Activated CD8-positive, alpha-beta memory T cell treated with anti-CD3 and anti-CD28 coated beads, Interleukin-2, amount 50 U/mL, for 4 hours (primary cell): ENCODE results near the gene GPR62.
"Not testable (repeated sequence)": the region's sequence is repeated elsewhere in the genome, so short reads cannot be mapped to it uniquely, and the experiment has no call there.

Experiments used
- DNase-seq: peaks from one replicate; pipeline ENCODE4 v3.0.0-alpha.2; 2020

The GPR62 gene, protein sequence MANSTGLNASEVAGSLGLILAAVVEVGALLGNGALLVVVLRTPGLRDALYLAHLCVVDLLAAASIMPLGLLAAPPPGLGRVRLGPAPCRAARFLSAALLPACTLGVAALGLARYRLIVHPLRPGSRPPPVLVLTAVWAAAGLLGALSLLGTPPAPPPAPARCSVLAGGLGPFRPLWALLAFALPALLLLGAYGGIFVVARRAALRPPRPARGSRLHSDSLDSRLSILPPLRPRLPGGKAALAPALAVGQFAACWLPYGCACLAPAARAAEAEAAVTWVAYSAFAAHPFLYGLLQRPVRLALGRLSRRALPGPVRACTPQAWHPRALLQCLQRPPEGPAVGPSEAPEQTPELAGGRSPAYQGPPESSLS

DNA sequence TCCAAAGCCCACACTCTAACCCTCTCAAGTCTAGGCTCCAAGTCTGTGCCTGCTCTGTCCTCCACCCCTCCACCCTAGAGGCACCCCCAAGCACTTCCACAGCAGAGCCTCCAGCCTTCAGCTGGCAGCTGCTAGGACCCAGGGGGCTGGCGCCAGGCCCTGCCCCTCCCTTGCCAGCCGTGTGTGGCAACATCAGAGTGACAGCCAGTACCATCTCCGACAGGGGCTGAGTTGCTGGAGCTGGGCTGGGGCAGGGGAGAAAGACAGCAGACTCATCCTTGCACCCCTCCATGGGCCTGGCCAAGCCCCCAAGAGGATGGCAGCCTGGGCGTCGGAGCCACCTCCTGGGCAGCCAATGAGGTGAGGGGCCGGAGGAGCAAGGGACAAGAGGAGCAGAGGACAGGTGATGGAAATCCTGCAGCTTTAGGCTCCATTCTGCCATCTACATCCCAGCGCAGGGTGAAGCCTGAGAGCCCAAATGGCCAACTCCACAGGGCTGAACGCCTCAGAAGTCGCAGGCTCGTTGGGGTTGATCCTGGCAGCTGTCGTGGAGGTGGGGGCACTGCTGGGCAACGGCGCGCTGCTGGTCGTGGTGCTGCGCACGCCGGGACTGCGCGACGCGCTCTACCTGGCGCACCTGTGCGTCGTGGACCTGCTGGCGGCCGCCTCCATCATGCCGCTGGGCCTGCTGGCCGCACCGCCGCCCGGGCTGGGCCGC lies at the start of gene GPR62:
TSS of gene GPR62 (plus strand) at position 207 of the 718 bp plus-strand sequence. CDS start at position 479, 272 bp downstream.
- DNase-seq = no peak

DNA sequence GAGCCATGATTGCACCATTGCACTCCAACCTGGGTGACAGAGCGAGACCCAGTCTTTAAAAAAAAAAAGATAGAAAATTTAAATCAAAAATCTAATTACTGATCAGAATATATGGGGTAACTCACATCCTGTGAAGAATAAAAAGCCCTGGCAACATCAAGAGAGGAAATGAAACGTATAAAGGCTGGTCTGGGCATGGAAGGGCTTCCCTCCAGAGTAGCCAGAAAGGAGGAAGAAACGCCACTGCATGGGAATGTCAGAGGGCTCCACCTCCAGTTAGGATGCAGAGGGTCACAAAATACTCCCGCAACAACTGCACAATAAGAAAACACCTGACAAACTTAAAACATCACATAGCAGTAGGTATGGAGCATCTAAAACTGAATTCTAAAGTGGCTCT lies 47.2 kb upstream of the GPR62 start:
- DNase-seq = no peak

DNA sequence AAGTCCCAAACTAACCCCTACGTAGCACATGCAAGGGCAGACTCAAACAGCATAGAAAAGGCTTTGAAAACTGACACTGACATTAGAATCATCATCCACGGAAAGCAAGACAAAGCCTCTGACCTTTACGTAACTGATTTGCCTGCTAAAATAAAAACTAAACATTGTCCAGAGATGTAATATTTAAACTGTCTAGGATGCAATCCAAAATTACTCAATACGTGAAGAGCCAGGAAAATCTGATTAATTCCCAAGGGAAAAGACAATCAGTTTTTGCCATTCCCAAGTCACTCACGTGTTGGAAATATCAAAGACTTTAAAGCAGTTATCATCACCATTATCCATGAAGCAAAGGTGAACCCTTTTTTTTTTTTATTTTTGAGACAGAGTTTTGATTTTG lies 38.8 kb upstream of the GPR62 start:
- no peak for DNase-seq

DNA sequence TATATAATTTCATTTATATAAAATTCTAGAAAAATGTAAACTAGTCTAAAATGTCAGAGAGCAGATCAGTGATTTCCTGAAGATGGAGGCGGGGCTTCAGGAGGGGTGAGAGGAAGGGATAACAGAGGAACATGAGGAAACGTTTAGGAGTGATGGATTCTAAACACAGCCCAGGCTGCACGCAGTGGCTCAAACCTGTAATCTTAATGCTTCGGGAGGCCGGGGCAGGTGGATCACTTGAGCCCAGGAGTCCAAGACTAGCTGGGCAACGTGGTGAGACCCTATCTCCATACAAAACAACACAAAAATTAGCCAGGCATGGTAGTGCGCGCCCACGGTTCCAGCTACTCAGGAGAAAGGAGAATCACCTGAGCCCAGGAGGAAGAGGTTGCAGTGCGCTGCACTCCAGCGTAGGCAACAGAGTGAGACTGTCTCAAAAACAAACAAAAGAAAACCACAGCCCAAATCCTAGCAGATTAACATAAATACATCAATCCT lies 34.1 kb upstream of the GPR62 start:
- no peak for DNase-seq

DNA sequence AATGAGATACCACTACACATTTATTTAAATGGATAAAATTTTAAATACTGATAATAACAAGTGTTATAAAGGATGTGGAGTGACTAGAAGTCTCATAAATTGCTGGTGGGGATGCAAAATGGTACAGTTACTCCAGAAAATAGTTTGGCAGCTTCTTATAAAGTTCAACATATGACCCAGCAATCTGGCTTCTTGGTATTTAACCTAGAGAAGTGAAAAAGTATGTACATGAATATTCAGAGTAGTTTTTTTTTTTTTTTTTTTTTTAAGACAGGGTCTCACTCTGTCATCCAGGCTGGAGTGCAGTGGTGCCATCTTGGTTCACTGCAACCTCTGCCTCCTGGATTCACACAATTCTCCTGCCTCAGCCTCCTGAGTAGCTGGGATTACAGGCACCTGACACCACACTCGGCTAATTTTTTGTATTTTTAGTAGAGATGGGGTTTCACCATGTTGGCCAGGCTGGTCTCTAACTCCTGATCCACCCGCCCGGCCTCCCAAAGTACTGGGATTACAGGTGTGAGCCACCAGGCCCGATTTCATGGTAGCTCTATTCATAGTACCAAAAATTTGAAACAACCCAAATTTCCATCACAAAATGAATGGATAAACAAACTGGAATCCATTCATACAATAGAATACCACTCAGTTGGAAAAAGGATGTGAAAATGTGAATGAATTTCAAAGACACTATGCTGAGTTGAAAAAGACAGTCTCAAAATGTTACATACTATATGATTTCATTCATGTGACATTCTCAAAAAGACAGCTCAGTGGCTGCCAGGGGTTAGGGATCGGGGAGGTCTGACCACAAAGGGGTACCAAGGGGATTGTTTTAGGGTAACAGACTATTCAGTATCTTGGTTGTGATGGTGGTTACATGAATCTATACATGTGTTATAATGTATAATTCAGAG lies 27.9 kb upstream of the GPR62 start:
- DNase-seq = no peak

DNA sequence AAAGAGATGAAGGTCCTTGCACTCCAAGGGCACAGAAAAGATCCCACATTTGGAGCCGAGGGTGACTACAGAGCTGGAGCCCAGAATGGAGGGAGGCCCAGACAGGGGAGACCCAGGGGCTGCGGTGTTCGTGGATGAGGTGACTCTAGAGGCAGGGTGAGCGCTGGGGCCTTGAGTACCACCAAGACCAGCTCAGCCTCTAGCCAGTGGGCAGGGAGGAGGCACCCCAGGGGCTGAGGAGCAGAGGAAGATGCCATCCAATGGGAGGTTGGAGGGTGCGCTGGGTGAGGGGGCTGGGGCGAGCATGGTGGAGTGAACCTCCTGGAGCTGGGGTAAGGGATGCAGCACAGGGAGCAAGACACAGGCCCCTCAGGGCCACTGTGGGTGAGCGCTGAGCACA lies 26.7 kb upstream of the GPR62 start:
- DNase-seq = no peak

DNA sequence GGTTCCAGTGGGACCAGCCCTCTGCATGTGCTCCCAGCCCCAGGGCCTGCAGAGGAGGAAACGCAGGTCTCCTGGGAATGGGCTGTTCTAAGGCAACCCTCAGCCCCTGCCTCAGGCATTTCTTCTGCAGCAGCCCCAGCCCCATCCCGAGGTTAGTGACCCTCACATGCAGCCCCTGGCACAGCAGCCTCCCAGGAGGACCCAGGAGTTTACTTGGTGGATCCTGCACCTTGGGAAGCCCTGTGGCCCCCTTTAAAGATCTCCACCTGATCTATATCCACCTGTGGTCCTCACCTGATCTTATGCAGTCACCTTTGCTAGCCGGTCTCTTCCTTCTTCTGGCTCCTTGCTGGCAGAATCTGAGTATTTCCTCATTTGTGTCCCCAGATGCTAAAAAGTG lies 26.2 kb upstream of the GPR62 start:
- DNase-seq = not testable (repeated sequence)

DNA sequence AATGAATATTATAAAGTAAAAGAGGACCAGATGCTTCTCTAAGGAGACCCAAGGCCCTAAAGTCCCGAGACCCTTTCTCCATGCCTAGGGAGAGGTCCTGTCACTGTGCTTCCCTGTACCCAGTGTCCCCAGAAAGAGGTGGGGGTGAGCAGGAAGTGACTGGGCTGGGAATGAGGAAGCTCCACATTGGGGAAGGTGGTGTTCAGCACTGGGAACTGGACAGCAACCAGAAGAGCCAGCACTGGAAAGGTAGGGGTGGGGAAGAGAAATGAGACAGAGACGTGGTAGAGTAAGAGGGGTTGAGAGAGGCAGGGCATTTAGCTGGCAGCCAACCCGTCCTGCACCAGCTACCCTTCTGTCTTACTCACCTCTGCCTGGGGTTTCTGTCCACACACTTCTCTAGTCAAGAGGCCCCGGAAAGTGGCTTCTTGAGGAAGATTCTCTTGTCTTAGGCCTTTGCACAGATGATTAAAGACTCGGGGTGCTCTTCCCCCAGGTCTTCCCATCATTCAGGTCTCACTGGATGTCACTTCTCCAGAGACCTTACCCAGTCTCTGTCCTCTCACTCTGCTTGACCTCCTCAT lies 25.7 kb upstream of the GPR62 start:
- no peak for DNase-seq

DNA sequence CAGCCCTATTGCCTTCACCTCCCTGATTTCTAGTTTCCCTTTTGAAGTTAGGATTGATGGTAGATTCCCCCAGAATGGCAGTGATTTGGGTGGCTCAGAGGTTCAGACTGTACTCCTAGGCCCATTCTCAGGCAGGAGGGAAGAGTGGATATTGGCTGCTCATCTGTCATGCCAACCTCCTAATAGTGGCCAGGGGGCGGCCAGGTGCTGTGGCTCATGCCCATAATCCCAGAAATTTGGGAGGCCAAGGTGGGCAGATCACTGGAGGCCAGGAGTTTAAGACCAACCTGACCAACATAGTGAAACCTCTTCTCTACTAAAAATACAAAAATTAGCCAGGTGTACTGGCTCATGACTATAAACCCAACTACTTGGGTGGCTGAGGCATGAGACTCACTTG lies 24.7 kb upstream of the GPR62 start:
- no peak for DNase-seq

DNA sequence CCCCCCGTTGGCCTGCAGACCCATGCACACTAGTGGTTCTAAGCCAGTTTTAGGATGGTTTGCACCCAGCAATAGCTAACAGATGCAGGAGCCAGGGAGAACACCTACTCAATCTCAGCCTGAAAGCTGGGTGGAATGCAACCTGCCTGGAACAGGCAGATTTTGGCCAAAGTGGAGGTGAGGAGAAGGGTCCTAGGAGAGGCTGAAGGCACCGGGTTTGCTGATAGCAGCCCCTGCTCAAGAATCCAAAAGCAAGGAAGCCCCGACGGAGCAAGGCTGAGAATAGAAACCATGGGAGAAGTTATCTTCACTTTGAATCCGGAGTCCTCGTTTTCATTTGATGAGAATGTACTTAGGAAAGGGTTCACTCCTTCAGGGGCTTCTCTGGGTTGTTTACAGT lies 23.4 kb upstream of the GPR62 start:
- DNase-seq = no peak

DNA sequence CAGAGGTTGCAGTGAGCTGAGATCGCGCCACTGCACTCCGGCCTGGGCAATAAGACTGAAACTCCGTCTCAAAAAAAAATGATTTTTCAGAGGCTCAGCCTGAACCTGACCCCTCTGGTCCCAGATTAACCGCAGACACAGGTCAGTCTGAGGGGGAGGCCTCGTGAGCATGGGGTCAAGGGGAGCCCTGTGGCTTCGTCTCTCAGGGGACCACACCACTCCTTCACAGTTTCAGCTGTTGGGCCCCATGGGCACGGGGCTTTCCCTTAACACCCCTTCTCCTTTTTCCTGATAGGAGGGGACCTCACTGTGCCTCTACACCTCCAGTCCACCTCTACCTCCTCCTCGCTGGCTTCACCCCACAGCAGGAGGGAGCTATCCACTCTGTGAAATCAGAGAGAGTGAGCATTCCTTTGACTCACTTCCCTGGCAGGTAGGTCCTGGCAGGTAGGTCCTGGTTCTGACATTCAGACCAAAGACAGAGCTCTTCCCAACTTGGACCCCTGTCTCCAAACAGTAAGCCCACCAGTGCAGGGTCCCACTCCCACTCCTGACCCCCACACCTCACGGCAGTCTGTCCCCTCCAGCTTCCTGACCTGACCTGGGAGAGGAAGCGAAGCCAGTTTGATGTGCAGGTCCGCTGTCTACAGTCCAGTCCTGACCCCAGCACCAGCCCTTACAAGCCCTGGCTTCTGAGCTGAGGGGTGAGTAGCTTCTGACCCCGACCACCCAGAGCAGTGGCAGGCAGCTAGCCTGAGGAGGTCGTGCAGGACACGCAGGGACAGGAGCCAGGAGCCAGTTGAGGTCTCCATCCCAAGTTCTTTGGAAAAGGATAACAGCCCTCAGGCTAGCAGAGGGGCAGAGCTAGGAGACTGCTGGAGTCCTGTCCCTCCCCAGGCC lies 22.5 kb upstream of the GPR62 start:
- no peak for DNase-seq

DNA sequence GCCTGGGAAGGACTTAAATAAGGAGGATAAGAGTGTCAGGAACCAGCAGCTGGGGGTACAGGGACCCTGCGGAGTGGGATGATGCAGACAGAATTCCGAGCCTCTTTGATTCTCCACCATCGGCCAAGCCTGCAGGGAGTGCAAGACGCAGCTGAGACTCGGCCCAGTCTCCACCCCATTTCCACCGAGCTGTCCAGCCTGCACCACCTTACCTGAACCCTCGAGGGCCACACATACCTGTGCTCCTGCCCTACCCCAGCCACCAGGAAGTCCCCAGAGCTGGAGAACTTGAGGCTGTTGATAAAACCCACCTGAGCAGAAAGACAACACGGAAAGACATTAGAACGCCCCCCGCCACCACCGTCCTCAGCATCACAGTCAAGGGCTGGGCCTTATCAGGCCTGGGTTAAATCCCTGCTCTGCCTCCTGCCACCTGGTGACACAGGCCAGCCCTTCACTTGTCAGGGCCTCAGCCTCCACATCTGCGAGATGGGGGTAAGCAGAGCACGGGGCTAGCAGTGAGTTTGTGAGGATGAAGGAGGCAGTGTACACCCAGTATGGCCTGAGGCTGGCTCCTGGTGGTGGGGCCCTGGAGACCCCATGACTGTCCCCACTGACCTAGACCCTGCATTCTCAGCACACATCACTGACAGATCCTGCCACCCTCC lies 21.6 kb upstream of the GPR62 start:
- no peak for DNase-seq

DNA sequence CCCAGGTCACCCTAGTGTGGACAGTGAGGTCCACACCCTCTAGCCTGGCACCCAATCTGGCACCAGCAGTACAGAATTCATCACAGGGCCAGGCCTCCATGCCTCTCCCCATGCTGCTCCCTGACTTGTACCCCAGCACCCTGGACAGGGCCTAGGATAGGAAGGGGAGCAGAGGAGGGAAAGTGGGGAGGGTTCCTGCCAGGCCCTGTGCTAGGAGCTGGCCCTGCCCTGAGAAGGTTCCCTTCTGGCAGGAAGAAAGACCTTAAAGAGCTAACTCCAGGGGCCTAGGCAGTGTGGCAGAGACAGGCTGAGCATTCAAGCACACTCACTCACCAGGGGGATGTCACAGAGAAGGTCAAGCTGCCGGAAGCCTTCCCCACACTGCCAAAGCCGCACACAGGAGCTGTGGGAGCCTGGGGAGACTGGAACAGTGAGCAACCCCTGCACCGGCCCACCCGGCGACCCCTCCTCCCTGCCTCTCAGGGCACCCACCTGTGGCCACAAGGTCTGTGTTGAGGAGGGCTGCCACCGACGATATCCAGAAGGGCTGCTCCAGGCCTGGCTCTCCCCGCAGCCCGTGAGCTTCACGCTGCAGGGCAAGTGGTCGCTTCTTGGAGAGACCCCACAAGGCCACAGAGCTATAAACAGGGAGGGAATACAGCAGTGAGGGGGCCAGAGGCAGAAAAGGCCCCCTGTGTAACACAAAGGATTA lies 20.9 kb upstream of the GPR62 start:
- DNase-seq = no peak

DNA sequence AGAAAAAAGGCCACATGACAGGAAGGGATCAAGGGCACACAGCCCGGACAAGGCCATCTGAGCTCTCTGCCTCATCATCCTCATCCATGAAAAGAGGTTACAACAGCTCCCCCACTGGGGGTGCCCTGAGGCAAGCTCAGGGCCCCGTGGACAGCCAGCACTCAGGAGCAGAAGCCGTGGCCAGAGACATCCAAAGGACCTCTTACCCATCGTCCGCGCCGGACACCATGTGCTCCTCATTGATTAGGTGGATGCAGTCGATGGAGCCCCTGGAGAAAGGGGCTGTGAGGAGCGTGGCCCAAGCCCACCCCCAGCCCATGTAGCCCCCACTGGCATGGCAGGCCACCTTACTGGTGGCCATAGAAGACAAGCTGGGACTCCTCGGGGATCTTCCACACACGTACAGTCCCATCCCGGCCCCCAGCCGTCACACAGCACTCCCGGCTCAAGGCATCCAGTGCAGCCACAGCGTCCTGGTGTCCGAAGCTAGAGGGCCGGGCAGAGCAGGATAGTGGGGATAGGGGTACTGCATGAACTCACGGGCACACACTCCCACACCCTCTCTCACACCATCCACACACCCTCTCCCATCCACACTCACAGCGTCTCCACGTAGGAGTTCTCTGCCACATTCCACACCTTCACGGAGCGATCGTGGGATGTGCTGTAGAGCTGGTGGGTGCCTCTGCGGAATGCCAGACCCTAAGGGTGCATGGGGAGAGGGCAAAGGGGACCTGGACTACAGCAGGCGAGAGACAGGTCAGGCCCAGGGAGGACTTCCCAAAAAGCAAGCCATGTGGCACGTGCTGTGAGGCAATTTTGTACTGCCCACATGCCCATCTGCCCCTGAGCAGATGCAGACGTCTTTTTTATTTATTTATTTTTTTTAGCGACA lies 19.9 kb upstream of the GPR62 start:
- no peak for DNase-seq

DNA sequence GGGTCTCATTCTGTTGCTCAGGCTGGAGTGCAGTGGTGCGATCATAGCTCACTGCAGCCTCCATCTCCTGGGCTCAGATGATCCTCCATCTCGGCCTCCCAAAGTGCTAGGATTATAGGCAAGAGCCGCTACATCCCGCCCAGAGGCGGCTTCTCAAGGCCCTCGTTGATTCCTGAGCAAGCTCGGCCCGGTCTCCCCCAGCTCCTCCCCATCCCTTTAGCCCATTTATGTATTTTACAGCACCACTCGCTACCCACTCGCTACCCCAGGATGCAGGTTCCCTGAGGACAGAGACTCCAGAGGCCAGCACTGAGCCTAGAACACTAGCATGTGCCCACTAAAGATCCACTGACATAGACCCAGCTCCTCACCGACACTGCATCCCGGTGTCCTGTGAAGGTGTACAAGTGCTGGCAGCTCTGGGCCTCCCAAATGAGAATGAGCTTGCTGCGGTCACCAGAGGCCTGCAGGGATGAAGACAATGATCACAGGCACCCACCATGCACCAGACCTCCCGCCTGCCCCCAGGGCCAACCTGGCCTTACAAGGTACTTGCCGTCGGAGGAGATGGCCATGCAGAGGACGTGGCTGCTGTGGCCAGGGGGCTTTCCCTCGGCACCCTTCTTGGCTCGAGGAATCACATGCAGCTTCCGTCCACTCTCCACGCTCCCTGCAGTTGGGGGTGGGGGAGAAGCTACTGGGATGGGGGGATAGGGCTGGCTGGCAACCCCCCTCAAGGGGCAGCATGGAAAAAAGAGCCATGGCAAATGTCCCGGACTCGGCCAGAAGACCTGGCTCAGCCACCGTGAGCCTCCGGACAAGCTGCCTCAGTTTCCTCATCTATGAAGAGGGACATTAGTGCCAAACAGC lies 19.1 kb upstream of the GPR62 start:
- DNase-seq = no peak

DNA sequence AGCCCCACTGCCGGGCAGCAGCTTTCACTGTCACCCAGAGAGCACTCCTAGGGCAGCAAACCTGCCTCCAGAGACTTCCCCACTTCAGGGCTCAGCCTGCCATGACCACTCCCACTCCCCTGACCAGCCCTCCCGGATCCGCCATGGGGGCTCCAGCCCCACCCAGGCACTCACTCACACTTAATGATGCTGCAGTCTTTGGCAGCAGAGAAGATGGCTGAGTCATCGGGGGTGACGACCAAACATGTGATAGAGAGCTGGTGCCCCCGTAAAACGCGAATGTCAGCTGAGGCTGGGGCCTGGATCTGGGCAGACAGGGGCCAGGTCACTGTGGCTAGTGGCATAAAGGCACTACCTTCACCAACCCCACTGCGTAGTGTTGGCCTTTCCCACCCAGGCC lies 18.2 kb upstream of the GPR62 start:
- DNase-seq = no peak

DNA sequence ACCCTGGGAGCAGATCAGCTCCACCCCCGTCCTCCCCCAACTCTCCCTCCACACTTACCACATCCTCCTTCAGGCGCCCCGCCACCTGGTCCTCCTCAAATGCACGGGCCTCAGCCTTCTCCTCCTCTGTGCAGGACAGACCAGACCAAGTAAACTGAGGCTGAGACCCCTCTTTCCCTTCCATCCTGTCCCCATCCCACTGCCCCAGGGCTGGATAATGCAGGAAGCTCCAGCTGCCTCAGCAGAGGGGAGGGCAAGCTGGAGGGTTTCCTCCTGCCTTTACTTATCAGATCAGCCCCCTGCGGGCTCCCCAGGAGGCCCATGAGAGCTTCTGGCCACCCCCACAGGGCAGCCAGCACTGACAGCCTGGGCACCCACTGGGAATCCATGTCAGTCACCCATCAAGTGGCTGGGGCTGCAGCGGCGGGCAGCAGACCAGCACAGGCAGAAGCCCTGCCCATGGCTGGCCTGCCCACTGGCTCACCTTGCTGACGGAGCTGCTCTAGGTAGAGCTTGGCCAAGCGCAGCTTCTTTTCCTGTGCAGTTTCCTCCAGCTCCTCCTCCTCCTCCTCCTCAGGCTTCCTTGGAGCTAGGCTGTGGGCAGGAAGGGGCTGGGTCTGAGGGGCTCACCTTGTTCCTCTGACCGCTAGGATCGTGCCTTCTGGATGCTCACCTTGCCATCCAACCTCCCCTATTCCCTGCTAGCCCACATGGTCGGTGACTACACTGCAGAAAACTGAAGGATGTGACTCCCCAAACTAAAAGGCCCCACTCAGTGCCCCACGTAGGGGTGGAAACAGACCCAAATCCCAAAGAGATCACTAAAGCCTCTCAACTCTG lies 17.4 kb upstream of the GPR62 start:
- no peak for DNase-seq
